ENCODE data around the gene TEKTIP1.

GRCh38 chr19:3577723-3578344 lies 38.9 kb downstream of the TEKTIP1 start:
- TF ChIP-seq ZNF384 (IDR thresholded peaks at IDR 0.05) (no peak), SP1 (IDR thresholded peaks at IDR 0.05) (no peak), FOXK2 (IDR thresholded peaks at IDR 0.05) (no peak), ELF4 (IDR thresholded peaks at IDR 0.05) (no peak), FOXM1 (IDR thresholded peaks at IDR 0.05; ENCODE audit: borderline replicate concordance) (no peak), BHLHE40 (IDR thresholded peaks at IDR 0.05; ENCODE audit: borderline replicate concordance) (no peak), ARNT (IDR thresholded peaks at IDR 0.05) (no peak), SUZ12 (IDR thresholded peaks at IDR 0.05) (no peak), HDGF (IDR thresholded peaks at IDR 0.05; ENCODE audit: borderline replicate concordance) (no peak), PKNOX1 (IDR thresholded peaks at IDR 0.05) (no peak), NFRKB (IDR thresholded peaks at IDR 0.05) (no peak)

Measured in HEK293T (cell line).